ENCODE results near the gene SMCO4. TPM values are rescaled to one million over a fixed set of nuclear protein-coding genes. Genes with fewer than 3 reads are reported as not detected.

The SMCO4 gene
- total and polyA plus RNA-seq, 2 of the 8 experiments (the other 6 are each of a cell fraction or from before 2014, with no cell fraction given): 33.2 to 53.9 TPM

GRCh38 chr11:93491973-93492372 is 51.2 kb downstream of the SMCO4 start (continued):
- TF ChIP-seq FOSL1 (IDR thresholded peaks at IDR 0.05; ENCODE audit: insufficient read depth, low read depth, low read length): no peak
- TF ChIP-seq SIRT6 (IDR thresholded peaks at IDR 0.05; ENCODE audit: low read length): no peak
- no peak for TF ChIP-seq ATF2 (IDR thresholded peaks at IDR 0.05; ENCODE audit: low read length)
- TF ChIP-seq SP2 (IDR thresholded peaks at IDR 0.05; ENCODE audit: low read length): no peak
- TF ChIP-seq CBX8 (IDR thresholded peaks at IDR 0.05; ENCODE audit: borderline replicate concordance, low read depth, low read length): no peak
- no peak for TF ChIP-seq HDAC2 (IDR thresholded peaks at IDR 0.05; ENCODE audit: borderline replicate concordance in 1 of 2, low read depth in 2 of 2, low read length in 2 of 2)
- no peak for TF ChIP-seq BCL11A (IDR thresholded peaks at IDR 0.05; ENCODE audit: low read depth in 2 of 2, low read length in 2 of 2)
- no peak for TF ChIP-seq POLR2A (IDR thresholded peaks at IDR 0.05; ENCODE audit: control extremely low read depth in 1 of 2, low read depth in 2 of 2, low read length in 2 of 2)
